Measurements from ENCODE around the gene PPFIBP1. TPM values are rescaled to one million over a fixed set of nuclear protein-coding genes. Genes with fewer than 3 reads are reported as not detected.

Gene PPFIBP1
- total and polyA plus RNA-seq, 2 of the 8 experiments (the other 6 are each of a cell fraction or from before 2014, with no cell fraction given): 7.7 to 31.3 TPM

GRCh38 chr12:27534765-27535161 lies 10.8 kb downstream of the PPFIBP1 start (continued):
- no peak for TF ChIP-seq GABPA (IDR thresholded peaks at IDR 0.05; ENCODE audit: borderline replicate concordance, insufficient read depth, low read length)
- no peak for TF ChIP-seq CHD2 (IDR thresholded peaks at IDR 0.05; ENCODE audit: low read length)

Data from H1 (cell line).